Fibroblast of mammary gland (primary cell): ENCODE data around the gene TIE1.
A peak's percentile ranks its signal among the peaks of the same experiment; 100 is the strongest.

ENCODE experiments used
- DNase-seq: peaks from one replicate; pipeline ENCODE4 v3.0.0-alpha.2; 2010; ENCODE audit warnings: low read depth
- H3K4me3 ChIP-seq: 2 replicates; pipeline ENCODE4 v1.5.1; 2011; ENCODE audit warnings: low read depth, mild to moderate bottlenecking, low read length, moderate library complexity; ENCODE audit not compliant: control insufficient read depth
- CTCF ChIP-seq: conservative IDR thresholded peaks from 2 replicates; pipeline ENCODE4 v1.5.1; 2011; ENCODE audit warnings: low read depth, low read length, inconsistent platforms; ENCODE audit not compliant: control insufficient read depth, insufficient read depth

TIE1 gene

GRCh38 chr1:43273708-43274107, 27.1 kb upstream of the TIE1 start:
- TF ChIP-seq CTCF = no peak
- H3K4me3 ChIP-seq = no peak overlapping the region
- DNase-seq = no peak

GRCh38 chr1:43274125-43274803, 26.5 kb upstream of the TIE1 start:
- H3K4me3 ChIP-seq = no peak overlapping the region
- no peak for TF ChIP-seq CTCF
- DNase-seq = peak; percentile 58

- H3K4me3 ChIP-seq = no peak overlapping the region
- no peak for DNase-seq
- TF ChIP-seq CTCF = no peak
Measured at GRCh38 chr1:43274804-43275180, 26.0 kb upstream of the TIE1 start.

- no peak overlapping the region for H3K4me3 ChIP-seq
- no peak for TF ChIP-seq CTCF
- no peak for DNase-seq
Measured at GRCh38 chr1:43275826-43276620, 24.8 kb upstream of the TIE1 start.

- H3K4me3 ChIP-seq = no peak overlapping the region
- no peak for DNase-seq
- no peak for TF ChIP-seq CTCF
Measured at GRCh38 chr1:43276673-43277072, 24.1 kb upstream of the TIE1 start.

GRCh38 chr1:43277116-43277876, 23.5 kb upstream of the TIE1 start:
- no peak for TF ChIP-seq CTCF
- DNase-seq = no peak

More at GRCh38 chr1:43277116-43277876, 23.5 kb upstream of the TIE1 start:
- no peak overlapping the region for H3K4me3 ChIP-seq
